Transverse colon (tissue), 4 donors: ENCODE results near the gene TNS1.

ENCODE experiments used
- CTCF ChIP-seq, 5 experiments: fragments of 200-600 bp in 3 of 5; fragments of 450-650 bp in 2 of 5; sonication (generic) in 3 of 5; IDR thresholded peaks; 1 replicate in 2 of 5; 2 replicates in 3 of 5; pipeline ENCODE4 v1.5.1; 2016 to 2017; ENCODE audit warnings: antibody characterized with exemption in 5 of 5, inconsistent platforms in 3 of 5, mild to moderate bottlenecking in 2 of 5, moderate library complexity in 1 of 5
- EP300 ChIP-seq: sonication (generic); formaldehyde crosslinking; IDR thresholded peaks from one replicate; pipeline ENCODE4 v1.6.1; 2017; ENCODE audit warnings: antibody characterized with exemption, low read depth
- POLR2A ChIP-seq: fragments of 450-650 bp; IDR thresholded peaks from one replicate; pipeline ENCODE4 v1.6.1; 2016; ENCODE audit warnings: antibody characterized with exemption, mild to moderate bottlenecking, moderate library complexity
- POLR2AphosphoS5 ChIP-seq, 3 donors: sonication (generic); formaldehyde crosslinking; IDR thresholded peaks; one replicate each; pipeline ENCODE4 v1.6.1; 2016; ENCODE audit warnings: antibody characterized with exemption in 3 of 3

GRCh38 chr2:217941886-217942728 lies 60.7 kb downstream of the TNS1 start:
- TF ChIP-seq POLR2A (no peak), CTCF (IDR thresholded peaks at IDR 0.05) (no peak), EP300 (no peak), POLR2AphosphoS5 (IDR thresholded peaks at IDR 0.05) (no peak)
